Measurements from ENCODE around the gene PRSS1. TPM values are rescaled to one million over a fixed set of nuclear protein-coding genes. Genes with fewer than 3 reads are reported as not detected.
"Not testable (repeated sequence)": the region's sequence is repeated elsewhere in the genome, so short reads cannot be mapped to it uniquely, and the experiment has no call there.

Gene PRSS1
- total RNA-seq, 2 experiments from 2014 or later = not detected

DNA sequence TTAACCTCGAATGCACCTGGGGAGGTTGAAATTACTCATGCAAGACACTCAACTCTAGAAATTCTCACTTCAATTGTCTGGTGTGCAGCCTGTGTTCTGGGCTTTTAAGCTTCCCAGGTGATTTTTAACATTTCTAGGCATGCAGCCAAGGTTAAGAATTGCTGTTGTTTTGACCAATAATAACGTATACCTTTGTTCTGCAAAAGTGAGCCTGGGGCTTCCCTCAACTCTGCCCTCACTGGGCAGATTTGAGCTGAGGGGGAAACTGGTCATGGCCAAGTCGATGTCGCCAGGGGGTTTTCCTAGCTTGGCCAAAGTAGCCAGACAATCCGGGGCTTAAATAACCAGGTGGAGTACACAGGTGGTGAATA is 22.1 kb downstream of the PRSS1 start:
- POLR2A ChIA-PET = no interaction called here
- CTCF ChIA-PET = interaction anchor here (1.1 kb wide), 1 partner anchor 160 kb away, joined by 3 read pairs; no protein-coding TSS in a partner anchor

DNA sequence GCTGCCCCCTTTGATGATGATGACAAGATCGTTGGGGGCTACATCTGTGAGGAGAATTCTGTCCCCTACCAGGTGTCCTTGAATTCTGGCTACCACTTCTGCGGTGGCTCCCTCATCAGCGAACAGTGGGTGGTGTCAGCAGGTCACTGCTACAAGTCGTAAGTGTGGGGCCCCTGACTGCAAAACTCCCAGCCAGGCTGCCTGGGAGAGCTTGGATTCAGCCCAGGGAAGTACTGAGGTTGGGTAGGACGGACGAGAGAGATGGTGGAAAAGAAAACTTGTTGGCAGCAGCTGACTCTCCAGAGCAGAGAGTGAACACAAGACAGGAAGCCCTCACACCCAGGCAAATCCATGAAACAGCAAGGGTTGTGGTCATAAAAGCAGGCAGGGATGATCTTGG is 22.8 kb downstream of the PRSS1 start:
- ChIA-PET CTCF (no interaction called here), POLR2A (no interaction called here)

DNA sequence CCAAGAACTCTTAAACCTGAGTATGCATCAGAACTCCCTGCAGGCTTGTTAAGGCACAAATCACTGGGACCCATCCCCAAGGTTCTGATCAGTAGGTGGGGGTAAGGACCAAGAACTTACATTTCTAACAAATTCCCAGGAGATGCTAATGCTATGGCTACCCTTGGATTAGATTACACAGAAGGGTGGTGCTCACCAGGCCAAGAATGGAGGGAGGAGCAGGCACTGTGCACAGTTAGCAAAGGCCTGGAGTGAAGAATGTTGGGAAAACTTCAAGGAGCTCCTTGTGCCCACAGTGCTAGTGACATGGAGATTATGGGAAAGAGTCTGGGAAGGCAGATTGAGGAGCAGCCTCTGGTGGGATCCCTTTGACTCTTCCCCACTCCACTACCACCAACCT is 23.4 kb downstream of the PRSS1 start:
- POLR2A ChIA-PET = no interaction called here
- CTCF ChIA-PET = no interaction called here

DNA sequence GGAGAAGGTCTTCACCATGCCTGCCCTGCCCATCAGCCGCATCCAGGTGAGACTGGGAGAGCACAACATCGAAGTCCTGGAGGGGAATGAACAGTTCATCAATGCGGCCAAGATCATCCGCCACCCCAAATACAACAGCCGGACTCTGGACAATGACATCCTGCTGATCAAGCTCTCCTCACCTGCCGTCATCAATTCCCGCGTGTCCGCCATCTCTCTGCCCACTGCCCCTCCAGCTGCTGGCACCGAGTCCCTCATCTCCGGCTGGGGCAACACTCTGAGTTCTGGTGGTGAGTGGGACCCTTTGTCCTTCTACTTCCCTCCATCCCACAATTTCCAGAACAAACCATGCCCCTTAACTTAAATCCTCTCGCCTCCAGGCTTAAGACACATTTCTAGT is 24.0 kb downstream of the PRSS1 start:
- ChIA-PET CTCF (no interaction called here), POLR2A (no interaction called here)

DNA sequence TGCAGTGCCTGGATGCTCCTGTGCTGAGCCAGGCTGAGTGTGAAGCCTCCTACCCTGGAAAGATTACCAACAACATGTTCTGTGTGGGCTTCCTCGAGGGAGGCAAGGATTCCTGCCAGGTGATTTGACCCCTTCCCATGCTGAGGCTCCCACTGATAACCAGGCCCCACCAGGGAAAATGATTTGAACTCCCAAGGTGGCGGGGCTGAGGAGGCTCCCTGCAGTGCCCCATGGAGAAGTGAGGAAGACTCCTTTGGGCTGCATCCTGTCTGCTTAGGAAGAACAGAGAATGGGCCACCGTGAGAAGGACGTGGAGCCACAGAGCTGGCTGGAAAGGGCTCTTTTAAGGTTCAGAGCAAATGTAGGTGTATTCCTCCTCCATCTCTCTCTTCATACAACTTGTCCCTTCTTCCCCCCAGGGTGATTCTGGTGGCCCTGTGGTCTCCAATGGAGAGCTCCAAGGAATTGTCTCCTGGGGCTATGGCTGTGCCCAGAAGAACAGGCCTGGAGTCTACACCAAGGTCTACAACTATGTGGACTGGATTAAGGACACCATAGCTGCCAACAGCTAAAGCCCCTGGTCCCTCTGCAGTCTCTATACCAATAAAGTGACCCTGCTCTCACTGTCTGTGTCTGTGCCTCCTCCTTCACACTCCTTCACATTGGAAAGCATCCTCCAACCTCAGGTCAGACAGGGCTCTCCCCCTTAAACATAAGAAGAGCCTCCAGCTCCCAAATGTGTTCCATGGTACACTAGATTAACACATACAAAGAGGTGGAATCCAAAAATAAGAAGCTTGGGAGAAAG is 24.9 kb downstream of the PRSS1 start:
- ChIA-PET CTCF (no interaction called here), POLR2A (no interaction called here)

DNA sequence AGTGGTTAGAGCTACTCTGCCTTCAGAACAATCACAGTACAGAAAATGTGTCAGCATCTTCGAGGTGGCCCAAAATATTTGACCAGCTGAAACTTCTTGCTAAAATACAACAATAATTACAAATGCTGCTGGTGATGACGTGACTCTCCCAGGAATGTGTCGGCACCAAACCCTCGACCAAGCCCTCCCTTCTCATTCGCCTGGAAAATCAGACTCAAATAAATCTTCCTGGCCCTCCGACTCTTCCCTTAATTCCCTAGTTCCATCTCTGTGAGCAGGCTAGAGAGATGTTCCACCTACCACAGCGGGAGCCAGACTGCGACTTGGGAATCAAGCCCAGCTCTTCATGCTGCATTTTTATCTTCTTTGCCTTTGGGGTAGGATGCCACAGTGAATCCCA is 25.6 kb downstream of the PRSS1 start:
- CTCF ChIA-PET = no interaction called here
- POLR2A ChIA-PET = no interaction called here

DNA sequence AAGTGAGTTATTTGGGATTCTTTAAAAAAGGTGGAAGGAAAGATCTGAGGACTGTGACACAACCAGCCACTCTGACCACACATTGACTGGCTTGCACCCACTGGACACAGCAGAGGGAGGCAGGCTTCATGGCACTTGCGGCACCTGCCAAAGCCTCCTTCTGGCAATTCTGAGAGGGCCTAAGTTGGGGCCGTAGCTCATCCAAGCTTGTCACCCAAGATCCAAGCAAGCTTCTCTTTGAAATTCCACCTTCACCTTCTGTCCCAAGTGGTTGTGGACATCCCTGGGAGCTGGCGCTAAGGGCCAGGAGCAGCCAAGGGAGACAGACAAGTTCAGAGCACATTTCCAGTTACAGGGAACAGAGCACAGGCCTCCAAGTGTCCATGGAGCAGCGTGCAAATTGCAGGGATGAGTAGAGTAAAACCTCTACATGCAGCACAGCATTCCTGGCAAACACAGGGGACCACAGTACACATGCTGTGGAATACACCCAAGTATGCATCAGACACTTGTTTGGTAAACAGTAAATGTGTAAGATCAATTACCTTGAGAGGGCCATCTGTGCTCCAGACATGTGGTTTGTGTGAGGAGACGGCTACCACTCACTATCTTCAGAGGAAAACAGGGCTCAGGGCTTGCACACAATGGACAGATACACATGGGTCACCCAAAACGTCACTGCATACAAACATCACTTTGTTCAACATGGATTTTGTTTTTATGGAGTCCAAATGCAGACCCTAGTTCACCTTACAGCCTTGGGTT is 26.3 kb downstream of the PRSS1 start:
- POLR2A ChIA-PET, CTCF ChIA-PET: not testable (repeated sequence)

DNA sequence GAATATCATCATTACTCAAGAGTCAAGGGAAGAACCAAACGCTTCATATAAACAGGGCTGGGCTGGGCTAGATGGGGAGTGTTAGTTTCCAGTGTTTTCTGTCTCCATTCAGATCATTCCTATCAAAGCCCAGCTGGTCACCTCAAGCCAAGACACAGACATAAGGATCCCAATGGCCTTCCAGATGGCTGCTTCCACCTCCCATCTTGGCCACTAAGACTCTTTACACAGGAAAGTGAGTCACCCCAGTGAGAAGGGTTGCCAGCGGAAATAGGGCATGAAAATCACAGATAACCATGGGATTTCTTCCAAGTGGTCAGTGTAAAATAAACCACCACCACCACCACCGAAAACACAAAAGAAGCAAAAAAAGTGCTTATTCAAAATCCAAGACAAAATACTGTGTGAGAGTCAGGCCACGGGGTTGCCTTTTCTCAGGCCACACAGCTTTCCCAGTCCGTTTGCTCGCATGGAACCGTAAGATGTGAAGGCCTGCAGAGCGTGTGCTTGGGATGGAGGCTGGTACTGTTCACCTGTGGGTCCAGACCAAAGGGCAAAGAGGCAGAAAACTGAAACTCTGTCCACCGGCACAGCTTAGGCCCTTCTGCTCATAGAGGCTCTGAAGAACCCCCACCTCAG is 27.1 kb downstream of the PRSS1 start:
- CTCF ChIA-PET = no interaction called here
- POLR2A ChIA-PET = no interaction called here

DNA sequence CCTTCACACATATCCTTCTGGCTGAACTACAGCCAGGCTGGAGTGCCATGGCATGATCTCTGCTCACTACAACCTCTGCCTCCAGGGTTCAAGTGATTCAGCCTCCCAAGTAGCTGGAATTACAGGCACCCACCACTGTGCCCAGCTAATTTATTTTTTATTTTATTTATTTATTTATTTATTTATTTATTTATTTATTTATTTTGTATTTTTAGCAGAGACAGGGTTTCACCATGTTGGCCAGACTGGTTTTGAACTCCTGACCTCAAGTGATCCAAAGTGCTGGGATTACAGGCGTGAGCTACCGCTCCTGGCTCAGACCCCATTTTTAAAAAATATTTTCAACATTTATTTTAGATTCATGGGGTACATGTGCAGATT is 27.6 kb downstream of the PRSS1 start:
- CTCF ChIA-PET, POLR2A ChIA-PET: not testable (repeated sequence)

DNA sequence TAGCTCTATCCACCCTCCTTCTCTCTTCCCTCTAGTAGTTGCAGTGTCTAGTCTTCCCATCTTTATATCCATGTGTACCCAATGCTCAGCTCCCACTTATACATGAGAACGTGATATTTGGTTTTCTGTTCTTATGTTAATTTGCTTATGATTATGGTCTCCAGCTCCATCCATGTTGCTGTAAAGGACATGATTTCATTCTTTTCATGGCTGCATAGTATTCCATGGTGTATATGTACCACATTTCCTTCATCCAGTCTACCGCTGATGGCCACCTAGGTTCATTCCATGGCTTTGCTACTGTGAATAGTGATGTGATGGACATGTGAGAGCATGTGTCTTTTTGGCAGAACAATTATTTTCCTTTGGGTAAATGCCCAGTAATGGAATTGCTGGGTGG is 28.0 kb downstream of the PRSS1 start:
- ChIA-PET CTCF (no interaction called here), POLR2A (no interaction called here)

DNA sequence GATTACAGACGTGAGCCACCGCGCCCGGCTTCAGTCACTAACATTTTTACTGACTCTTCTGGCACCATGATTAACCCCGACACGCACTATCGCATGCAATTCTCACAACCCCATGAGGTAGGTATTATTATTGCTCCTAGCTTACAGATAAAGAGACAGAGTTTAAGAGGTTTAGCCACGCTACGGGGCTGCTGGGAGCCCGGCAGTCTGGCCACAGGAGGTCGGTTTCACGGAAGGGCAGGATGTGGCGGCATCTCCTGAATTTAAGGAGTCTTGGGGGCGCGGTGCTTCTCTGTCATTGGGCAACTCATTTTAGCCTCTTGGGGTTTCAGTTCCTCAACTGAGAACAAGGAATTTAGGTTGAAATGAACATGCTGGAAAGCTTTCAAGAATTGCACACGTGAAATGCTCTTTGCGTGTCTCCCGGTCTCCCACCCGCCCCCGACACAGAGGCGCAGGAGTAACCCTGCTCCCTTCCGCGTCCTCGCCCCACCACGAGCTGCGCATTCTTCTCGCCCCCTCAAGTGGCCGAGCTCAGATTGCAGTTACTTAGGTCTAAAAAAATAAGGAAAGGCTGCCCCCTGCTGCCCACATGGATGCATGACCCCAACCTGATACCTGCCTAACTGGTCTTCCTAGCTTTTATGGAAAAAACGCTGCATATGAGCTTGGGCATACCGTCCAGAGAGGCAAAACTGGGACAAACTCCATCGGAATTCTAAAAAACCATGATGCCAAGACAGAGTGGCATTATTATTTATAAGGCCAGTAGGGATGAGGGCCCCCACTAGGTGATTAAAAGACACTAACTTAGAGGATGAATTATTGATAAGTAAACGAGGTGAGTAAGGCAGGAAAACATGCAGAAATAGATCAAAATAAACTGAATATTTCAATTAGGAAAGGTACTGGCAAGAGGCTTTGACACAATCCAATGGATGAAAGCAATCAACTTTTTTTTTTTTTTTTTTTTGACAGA is 33.9 kb downstream of the PRSS1 start:
- ChIA-PET POLR2A (interaction anchor here (0.6 kb wide), 2 partner anchors 28 to 146 kb away, joined by 3 to 4 read pairs; no protein-coding TSS in a partner anchor), CTCF (interaction anchor here (1.0 to 4.4 kb wide), 9 partner anchors 14 to 151 kb away, joined by 3 to 27 read pairs (median 5); no protein-coding TSS in a partner anchor)

DNA sequence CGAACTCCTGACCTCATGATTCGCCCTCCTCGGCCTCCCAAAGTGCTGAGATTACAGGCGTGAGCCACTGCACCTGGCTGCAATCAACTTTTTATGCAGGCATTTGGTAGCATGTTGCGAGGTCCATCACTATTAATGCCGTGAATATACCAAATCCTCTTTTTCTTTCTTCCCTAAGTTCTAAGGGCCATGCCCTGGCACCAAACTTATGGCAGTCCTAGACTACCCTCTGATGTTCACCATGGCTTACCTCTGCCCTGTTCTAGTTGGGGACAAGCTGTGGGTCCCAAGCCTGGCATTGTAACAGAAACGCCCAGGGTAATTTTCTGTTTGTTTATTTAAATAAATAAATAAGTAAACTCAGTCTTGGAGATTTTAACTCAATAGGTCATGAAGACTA is 34.8 kb downstream of the PRSS1 start:
- POLR2A ChIA-PET = interaction anchor here (0.7 to 7.9 kb wide), 2 partner anchors 14 to 218 kb away, joined by 6 to 130 read pairs; no protein-coding TSS in a partner anchor
- CTCF ChIA-PET = interaction anchor here (0.6 to 4.4 kb wide), 5 partner anchors 11 to 152 kb away, joined by 3 to 27 read pairs (median 5); no protein-coding TSS in a partner anchor

DNA sequence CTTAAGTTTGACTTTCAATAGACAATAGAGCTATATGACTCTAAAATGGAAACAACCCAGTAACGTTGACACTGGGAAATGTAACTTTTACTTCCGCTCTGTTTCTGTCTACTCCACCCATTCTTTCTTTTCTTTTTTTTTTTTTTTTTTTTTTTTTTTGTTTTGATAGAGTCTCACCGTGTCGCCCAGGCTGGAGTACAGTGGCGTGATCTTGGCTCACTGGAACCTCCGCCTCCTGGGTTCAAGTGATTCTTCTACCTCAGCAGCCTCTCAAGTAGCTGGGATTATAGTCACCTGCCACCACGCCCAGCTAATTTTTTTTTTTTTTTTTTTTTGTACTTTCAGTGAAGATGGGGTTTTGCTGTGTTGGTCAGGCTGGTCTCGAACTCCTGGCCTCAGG is 35.4 kb downstream of the PRSS1 start:
- ChIA-PET CTCF (interaction anchor here (0.6 to 4.4 kb wide), 5 partner anchors 11 to 152 kb away, joined by 3 to 27 read pairs (median 5); no protein-coding TSS in a partner anchor), POLR2A (interaction anchor here (0.5 to 7.9 kb wide), 5 partner anchors 13 to 217 kb away, joined by 3 to 130 read pairs (median 6); no protein-coding TSS in a partner anchor)

DNA sequence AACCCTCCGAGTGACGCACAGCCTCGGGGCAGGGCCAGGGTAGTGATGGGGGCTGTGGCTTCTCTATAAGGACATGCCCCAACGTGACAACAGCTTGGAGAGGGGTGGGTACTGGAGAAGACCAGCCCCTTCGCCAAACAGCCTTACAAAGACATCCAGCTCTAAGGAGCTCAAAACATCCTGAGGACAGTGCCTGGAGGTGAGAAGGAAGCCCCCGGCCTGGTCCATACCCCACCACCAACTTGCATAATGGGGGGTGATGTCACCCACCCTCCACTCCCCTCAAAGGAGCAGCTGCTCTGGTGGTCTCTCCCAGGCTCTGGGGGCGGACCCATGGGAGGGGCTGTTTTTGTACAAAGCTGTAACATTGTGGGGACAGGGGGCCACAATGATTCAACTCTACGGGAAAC is 36.6 kb downstream of the PRSS1 start:
- ChIA-PET CTCF (interaction anchor here (0.6 to 4.4 kb wide), 6 partner anchors 10 to 114 kb away, joined by 3 to 27 read pairs (median 4); no protein-coding TSS in a partner anchor), POLR2A (interaction anchor here (0.7 to 9.4 kb wide), 4 partner anchors 9 to 23 kb away, joined by 3 to 130 read pairs (median 49); no protein-coding TSS in a partner anchor)

DNA sequence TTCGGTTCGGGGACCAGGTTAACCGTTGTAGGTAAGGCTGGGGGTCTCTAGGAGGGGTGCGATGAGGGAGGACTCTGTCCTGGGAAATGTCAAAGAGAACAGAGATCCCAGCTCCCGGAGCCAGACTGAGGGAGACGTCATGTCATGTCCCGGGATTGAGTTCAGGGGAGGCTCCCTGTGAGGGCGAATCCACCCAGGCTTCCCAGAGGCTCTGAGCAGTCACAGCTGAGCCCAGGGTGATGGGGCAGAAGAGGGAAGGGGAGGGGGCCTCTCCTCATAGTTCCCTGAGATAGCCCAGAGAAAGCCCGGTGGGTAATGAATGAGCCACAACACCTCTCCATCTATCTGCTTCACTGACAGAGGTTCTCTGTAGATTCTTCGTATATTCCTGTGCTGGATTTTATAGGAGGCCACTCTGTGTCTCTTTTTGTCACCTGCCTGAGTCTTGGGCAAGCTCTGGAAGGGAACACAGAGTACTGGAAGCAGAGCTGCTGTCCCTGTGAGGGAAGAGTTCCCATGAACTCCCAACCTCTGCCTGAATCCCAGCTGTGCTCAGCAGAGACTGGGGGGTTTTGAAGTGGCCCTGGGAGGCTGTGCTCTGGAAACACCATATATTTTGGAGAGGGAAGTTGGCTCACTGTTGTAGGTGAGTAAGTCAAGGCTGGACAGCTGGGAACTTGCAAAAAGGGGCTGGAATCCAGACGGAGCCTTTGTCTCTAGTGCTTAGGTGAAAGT is 37.9 kb downstream of the PRSS1 start:
- CTCF ChIA-PET = interaction anchor here (0.6 to 3.5 kb wide), 5 partner anchors 9 to 592 kb away, joined by 3 to 11 read pairs (median 4); no protein-coding TSS in a partner anchor

DNA sequence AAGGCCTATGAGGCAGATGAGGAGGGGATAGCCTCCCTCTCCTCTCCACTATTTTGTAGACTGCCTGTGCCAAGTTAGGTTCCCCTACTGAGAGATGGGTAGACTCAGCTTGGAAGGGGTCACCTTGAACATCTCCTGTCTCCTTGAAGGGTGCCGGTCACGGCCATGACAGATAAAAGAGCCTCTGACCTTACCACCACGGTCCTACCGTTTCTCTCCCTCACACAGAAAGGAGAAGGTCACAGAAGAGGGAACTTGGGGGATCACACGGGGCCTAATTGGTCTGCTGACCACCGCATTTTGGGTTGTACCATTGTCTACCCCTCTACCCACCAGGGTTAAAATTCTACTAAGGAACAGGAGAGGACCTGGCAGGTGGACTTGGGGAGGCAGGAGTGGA is 38.5 kb downstream of the PRSS1 start:
- ChIA-PET POLR2A (interaction anchor here (7.9 to 9.4 kb wide), 2 partner anchors 10 to 22 kb away, joined by 95 to 130 read pairs; no protein-coding TSS in a partner anchor), CTCF (interaction anchor here (0.9 to 3.5 kb wide), 4 partner anchors 10 to 23 kb away, joined by 3 to 11 read pairs (median 5); no protein-coding TSS in a partner anchor)

More for the DNA sequence above, 37.9 kb downstream of the PRSS1 start:
- POLR2A ChIA-PET = interaction anchor here (7.9 to 9.4 kb wide), 2 partner anchors 11 to 22 kb away, joined by 95 to 130 read pairs; no protein-coding TSS in a partner anchor

Measured in activated CD8-positive, alpha-beta memory T cell treated with anti-CD3 and anti-CD28 coated beads for 36 hours (primary cell).